Measurements from ENCODE around the gene LRRC31. TPM values are rescaled to one million over a fixed set of nuclear protein-coding genes. Genes with fewer than 3 reads are reported as not detected.

Gene LRRC31
- total and polyA plus RNA-seq, 2 of the 8 experiments (the other 6 are each of a cell fraction or from before 2014, with no cell fraction given), result not detected

DNA sequence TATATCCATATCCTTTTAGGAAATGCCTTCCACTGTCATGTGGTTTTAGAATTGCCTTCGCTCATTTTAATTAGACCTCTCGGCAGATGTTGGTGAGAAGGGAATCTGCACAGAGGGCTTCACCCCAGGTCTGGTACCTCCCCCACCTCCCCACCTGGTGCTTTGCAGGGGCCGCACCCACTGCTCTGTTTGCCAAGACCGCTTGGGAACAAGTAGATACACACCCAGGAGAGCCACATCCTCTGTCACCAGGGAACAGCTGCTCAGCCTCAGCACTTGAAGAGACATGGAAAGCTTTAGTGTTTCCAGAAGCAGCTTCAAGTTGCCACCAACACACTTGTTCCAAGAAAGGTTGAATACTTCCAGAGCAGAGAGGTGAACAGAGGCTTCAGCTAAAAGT lies 21.8 kb downstream of the LRRC31 start:
- Histone ChIP-seq H3K9me3 (ENCODE audit: insufficient read depth in 2 of 2, low read depth in 1 of 2, low read length in 1 of 2) (no peaks in the 10 kb centered on the region), H4K8ac (ENCODE audit: extremely low read depth, insufficient read depth, low read length) (no peak overlapping the region), H2BK120ac (replicated peaks; ENCODE audit: low read depth, low read length) (no peak overlapping the region), H2BK12ac (ENCODE audit: low read depth, low read length) (no peak overlapping the region), H3K27me3 (replicated peaks in 1 of 4; ENCODE audit: control insufficient read depth in 3 of 4, extremely low read depth in 1 of 4, insufficient read depth in 3 of 4, low read length in 3 of 4) (no peaks in the 10 kb centered on the region), H2BK20ac (ENCODE audit: low read length) (no peak overlapping the region), H2BK15ac (ENCODE audit: low read length) (no peak overlapping the region), H2AFZ (ENCODE audit: low read length) (peak overlapping the region; percentile 57; the same call in 1 of the 2 replicates), H3K9ac (replicated peaks in 1 of 4; ENCODE audit: extremely low read depth in 1 of 4, low read depth in 3 of 4, low read length in 3 of 4) (no peak overlapping the region), H3K56ac (replicated peaks; ENCODE audit: insufficient read length, low read depth, low read length) (no peak overlapping the region), H4K5ac (ENCODE audit: insufficient read length, low read depth, low read length) (no peak overlapping the region), H3K27ac (ENCODE audit: low read depth, low read length) (no peak overlapping the region), H3K79me2 (ENCODE audit: control insufficient read depth in 1 of 2, insufficient read depth in 2 of 2, low read length in 2 of 2) (no peaks in the 10 kb centered on the region), H3K4me1 (replicated peaks in 1 of 4; ENCODE audit: control insufficient read depth in 3 of 4, insufficient read depth in 4 of 4, low read length in 3 of 4) (no peaks in the 10 kb centered on the region), H3K14ac (ENCODE audit: insufficient read length) (no peak overlapping the region), H2AK5ac (ENCODE audit: low read depth, low read length) (no peak overlapping the region), H3K23ac (ENCODE audit: insufficient read length) (no peak overlapping the region), H3K4me3 (ENCODE audit: extremely low read depth in 1 of 4, insufficient read depth in 2 of 4, low read depth in 3 of 4, low read length in 4 of 4) (no peak overlapping the region), H3K23me2 (ENCODE audit: low read depth, low read length) (no peaks in the 10 kb centered on the region), H2BK5ac (ENCODE audit: low read depth, low read length) (no peak overlapping the region), H3K36me3 (ENCODE audit: control insufficient read depth in 2 of 4, insufficient read depth in 4 of 4, low read length in 3 of 4) (no peaks in the 10 kb centered on the region), H3K18ac (ENCODE audit: extremely low read depth, low read length) (no peak overlapping the region), H3K4ac (replicated peaks; ENCODE audit: insufficient read length, low read depth, low read length) (no peak overlapping the region), H4K91ac (replicated peaks; ENCODE audit: insufficient read length, low read length) (no peak overlapping the region), H3K4me2 (ENCODE audit: insufficient read depth in 1 of 2, low read depth in 2 of 2, low read length in 2 of 2) (no peak overlapping the region), H3K79me1 (ENCODE audit: low read depth, low read length) (no peaks in the 10 kb centered on the region), H4K20me1 (replicated peaks in 1 of 2; ENCODE audit: control insufficient read depth in 1 of 2, insufficient read depth in 2 of 2, low read length in 2 of 2) (no peaks in the 10 kb centered on the region)
- CTCF ChIA-PET (ENCODE audit: partially characterized antibody), result no interaction called here
- FAIRE-seq, result no peak
- no peak for TF ChIP-seq CEBPB (IDR thresholded peaks at IDR 0.05; ENCODE audit: low read depth, low read length)
- no peak for DNase-seq (ENCODE audit: low read depth in 1 of 2, low spot score in 2 of 2)
- POLR2A ChIA-PET (ENCODE audit: partially characterized antibody), result no interaction called here
- WGBS, 2 experiments (ENCODE audit: extremely low coverage in 1 of 2, insufficient coverage in 1 of 2, insufficient read length in 1 of 2, insufficient replicate concordance in 2 of 2, low coverage in 1 of 2, low lambda C conversion rate in 2 of 2, missing lambda C conversion rate in 1 of 2), result 81% methylated on average over 4 of the region's 4 CpGs; no CpG with 5 or more reads in 1 of the 2 experiments
